ENCODE results near the gene PPIL1. TPM values are rescaled to one million over a fixed set of nuclear protein-coding genes. Genes with fewer than 3 reads are reported as not detected.

The PPIL1 gene
- total RNA-seq, 1 donor from 2014 or later = 20.4 TPM

GRCh38 chr6:36836111-36837021, 38.2 kb downstream of the PPIL1 start:
- no peak for DNase-seq (ENCODE audit: low read depth in 2 of 2)

- DNase-seq (ENCODE audit: low read depth in 2 of 2) = no peak
Measured at GRCh38 chr6:36834576-36835341, 39.8 kb downstream of the PPIL1 start.

GRCh38 chr6:36833182-36833789, 41.3 kb downstream of the PPIL1 start:
- DNase-seq (ENCODE audit: low read depth in 2 of 2) = no peak

- DNase-seq (ENCODE audit: low read depth in 2 of 2) = no peak
Measured at GRCh38 chr6:36832313-36832712, 42.3 kb downstream of the PPIL1 start.

DNA sequence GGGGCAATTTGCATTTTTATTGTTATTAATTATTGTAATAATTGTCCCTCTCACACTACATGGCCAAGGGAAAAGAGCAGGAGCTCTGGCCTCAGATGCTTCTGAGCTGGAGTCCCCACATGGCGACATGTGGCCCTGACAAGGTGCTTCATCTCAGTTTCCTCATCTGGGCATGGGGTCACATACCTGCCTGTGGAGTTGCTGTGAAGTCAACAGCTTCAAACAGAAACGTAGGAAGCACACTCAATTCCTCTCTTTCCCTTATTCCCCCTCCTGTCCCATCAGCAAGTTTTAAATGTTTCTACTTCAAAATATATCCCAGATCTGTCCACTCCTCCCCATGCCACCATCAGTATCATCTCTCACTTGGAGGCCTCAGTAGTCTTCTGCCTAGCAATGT, 44.0 kb downstream of the PPIL1 start:
- no peak for DNase-seq (ENCODE audit: low read depth in 2 of 2)

DNA sequence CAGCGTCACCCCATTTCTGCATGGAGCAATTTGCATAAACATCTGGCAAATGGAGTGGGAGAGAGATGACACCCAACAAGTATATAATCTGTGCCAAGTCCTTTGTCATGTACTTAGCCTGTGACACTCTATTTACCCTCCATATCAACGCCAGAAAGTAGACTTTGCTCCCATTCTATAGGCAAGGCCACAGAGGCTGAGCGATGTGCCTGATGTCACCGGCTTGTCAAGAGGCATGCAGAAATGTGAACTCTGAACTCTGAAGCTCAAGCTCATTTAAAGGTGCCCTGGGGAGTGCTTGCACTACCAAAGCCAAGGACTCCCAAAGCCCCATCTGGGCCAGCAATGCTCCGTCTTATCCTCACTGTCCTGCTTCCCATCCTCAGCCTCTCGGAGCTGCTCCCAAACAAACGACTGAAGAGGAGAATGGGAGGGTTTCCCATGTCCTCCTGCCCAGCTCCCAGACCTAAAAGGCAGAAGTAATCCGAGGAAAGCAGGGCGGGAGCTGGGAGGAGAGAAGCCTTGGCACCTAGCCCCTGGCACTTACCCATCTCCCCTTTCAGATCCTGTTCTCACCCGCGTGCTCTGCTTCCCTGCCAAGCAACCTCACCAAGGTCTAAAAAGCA, 44.6 kb downstream of the PPIL1 start:
- DNase-seq (ENCODE audit: low read depth in 2 of 2) = peak; percentile 44 to 61

DNA sequence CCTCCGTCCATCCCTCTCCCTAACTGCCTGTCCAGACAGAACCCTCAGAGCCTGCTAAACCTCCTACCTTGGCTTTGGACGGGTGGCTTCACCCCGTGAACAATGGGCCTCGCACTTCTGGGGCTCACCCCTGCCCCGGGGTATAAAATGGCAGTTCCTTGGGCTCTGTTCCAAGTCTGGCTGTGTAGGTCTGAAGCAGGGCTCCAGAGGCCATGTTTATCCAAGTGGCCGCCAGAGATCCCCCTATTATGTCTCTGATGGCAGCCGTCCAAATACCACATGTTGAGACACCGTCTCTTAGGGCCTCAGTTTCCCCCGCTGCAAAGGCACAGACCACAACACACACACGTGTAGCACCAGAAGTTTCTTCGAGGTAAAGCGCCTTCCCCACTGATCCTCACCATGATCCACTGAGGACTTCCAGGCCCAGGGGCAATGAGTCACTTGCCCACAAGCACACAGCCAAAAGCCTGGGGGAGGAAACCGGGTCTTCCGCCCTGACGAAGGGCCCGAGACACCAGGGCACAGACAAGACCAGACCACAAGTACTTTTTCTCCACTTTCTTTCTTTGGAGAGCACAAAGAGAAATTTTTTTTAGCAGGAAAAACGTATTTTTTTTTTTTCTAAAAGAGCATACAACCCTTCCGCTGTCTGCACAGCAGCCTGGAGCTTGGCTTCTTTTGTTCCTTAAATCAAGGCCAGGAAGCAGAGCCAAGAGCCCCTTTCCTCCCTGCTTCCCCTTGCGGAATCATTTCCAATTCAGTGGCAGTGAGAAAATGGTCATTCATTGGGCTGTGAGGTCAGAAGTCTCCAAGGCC, 47.1 kb downstream of the PPIL1 start:
- DNase-seq (ENCODE audit: low read depth in 2 of 2) = peak; percentile 88 to 99

DNA sequence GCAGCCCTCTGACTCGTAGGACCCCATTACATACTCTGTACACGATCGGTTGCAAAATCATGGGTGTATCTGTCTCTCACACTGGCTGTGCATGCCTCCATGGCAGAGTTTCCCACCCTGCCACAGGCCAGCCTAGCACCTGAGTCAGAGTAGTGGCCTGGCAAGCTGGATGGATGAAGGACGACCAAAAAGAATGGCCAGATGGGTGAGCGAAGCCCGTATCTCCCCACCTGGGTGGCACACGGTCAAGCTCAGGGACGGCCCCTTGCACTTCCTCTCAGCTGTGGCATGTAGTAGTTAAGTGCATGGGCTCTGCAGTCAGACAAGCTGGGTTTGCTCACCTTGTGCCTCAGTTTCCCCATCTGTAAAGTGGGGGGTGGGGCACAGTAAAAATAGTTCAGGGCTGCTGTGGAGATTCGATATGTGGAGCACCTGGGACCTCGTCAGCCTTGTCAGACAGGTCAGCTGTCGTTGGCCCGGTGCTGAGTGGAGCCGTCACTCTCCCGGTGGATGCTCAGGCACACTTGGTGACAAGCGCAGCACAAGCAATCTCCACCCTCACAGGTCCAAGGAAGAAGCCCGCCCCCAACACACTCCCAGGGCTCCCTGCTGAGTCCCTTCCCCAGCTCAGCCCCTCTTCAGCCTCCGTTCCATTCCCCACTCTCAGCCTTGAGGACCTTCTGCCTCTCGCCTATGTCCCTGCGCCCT, 47.9 kb downstream of the PPIL1 start:
- no peak for DNase-seq (ENCODE audit: low read depth in 2 of 2)

DNA sequence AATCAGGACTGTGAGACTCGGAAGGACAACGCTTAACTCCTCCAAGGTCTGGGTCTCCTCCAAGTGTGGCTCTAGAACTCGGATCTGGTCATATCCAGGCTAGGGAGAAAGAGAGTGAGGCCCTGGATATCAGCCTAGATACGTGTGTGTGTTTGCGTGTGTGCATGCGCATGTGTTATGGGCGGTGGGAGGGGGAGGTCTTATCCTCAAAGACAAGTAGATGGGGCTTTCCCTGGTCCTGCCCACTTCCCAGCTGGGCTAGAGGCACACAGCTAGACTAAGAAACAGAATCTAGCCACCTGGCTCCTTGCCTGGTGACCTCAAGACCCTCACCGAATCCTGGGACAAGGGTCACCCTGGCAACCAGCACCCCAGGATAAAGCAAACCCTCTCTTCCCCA, 48.6 kb downstream of the PPIL1 start:
- peak in 1 of 2 donors; percentile 63 for DNase-seq (ENCODE audit: low read depth in 2 of 2)

DNA sequence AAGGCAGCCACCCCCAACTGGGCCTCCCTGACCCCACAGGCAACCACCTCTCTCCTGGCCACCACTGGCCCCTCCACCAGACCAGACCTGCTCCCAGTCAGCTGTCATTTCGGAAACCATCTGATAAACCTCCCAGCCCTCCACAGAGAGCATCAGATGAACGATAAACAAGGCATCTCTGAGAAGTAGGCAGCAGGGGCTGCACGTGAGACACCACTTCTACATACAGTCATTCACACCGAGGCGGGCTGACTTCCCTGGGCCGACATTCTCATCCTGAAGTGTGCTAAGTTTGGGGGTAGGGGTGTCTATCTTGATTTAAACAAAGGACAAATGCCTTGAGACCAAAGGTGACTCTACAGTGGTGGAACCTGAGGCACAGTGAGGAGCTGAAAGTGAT, 49.2 kb downstream of the PPIL1 start:
- DNase-seq (ENCODE audit: low read depth in 2 of 2) = no peak

DNA sequence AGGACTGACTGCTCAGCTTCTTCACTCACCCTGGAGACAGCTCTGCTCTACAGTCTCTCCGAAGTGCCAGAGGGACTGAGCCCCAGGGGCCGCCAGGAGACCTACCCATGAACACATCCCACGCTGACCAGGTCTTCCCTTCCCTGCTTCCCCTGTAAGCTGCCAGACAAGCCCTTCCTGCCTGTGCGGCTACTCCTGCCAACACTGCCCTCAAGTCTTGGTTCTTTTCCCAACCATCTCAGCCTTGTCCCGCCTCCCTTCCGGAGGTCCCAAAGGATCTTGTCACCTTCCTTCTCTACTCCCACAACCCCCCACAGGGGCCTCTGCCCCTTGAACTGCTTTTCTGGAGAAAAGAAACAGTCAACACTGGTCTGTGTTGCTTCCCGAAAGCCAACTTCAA, 50.4 kb downstream of the PPIL1 start:
- peak; percentile 55 to 57 for DNase-seq (ENCODE audit: low read depth in 2 of 2)

GRCh38 chr6:36823421-36824096, 51.0 kb downstream of the PPIL1 start:
- peak in 1 of 2 donors; percentile 46 for DNase-seq (ENCODE audit: low read depth in 2 of 2)

- DNase-seq (ENCODE audit: low read depth in 2 of 2) = peak; percentile 68 to 98
Measured at GRCh38 chr6:36822506-36823269, 51.9 kb downstream of the PPIL1 start.

GRCh38 chr6:36821581-36822335, 52.8 kb downstream of the PPIL1 start:
- no peak for DNase-seq (ENCODE audit: low read depth in 2 of 2)

- DNase-seq (ENCODE audit: low read depth in 2 of 2) = peak in 1 of 2 donors; percentile 58
Measured at GRCh38 chr6:36820700-36821580, 53.7 kb downstream of the PPIL1 start.

DNA sequence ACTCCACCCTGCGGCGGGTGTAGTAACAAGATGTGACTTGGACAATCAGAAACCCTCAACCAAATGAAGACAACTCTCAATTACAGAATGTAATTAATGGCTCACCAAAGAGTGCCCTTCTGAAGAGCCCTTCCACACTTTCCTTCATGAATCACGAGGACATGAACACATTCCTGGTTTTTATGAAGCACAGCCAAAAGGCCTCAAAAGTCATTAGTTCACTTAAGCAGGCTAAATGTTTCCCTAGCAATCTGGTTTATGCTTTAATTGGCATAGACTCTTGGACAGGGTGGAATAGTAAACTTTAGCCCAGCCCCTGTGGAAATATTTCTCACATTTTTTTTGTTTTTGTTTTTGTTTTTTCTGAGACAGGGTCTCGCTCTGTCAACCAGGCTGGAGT, 55.8 kb downstream of the PPIL1 start:
- DNase-seq (ENCODE audit: low read depth in 2 of 2) = no peak

DNA sequence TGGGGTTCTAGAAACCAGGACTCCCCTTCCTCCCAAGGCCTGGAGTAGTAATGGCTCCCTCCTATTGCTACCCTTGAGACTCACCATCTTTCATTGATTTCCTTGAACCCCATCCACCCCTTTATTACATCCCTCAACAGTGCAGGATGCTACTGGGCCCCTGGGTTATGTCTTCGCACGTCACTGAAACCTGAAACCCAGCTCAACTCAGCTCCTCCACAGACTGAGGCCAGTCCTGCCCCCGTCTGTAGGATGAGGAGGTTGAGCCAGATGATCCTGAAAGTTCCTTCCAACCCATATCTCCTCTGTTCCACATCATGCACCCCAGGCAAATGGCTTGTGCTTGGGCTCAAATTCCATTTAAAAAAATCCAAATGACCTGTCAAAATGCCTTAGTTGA, 56.8 kb downstream of the PPIL1 start:
- no peak for DNase-seq (ENCODE audit: low read depth in 2 of 2)
